ENCODE results near the gene STARD13. TPM values are rescaled to one million over a fixed set of nuclear protein-coding genes. Genes with fewer than 3 reads are reported as not detected.
A peak's percentile ranks its signal among the peaks of the same experiment; 100 is the strongest.

Gene STARD13
- total and polyA plus RNA-seq, 8 donors: 4.4 to 158 (median 44.0) TPM

DNA sequence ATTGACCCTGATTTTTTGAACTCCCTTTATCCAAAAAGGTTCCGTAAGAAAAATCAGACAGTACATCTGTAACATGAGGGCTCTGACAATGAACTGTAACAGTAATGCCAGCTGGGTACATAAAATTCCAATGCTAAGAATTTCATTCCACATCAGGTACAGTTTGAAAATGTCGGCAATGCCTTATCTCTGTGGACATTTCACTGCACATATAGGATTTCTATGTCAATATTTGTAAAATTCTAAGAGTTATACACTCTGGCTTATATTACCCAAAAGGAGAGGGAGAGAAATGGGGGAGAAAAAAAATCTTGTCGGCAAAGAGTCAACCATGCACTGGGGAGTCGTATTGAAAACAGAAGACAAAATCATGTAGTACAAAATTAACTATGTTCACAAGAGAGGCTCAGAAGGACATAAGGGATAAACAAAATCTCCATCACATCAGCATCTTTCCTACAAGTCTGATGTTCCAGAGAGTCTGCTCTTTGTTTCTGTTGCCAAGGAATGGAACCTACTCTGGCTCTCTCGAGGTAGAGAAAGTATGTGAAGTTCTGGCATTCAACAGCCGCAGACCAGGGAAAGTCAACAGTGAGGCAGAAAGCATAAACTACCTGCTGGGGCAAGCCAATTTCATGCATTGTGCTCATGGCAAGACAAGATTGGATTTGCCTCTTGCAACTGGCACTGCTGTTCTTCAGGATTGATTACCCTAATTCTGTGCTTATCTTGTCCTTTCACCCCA, 72.4 kb downstream of the STARD13 start:
- H3K4me1 ChIP-seq: peaks cover 27 to 67% (median 42%) of the 10 kb centered on the region in 4 donors
- intact Hi-C loops (cut with DNase I; ENCODE audit: low total_unique reads): no loop called here
- peak overlapping the region; percentile 32 to 74 (median 65) for H3K27ac ChIP-seq
- H3K36me3 ChIP-seq: no peaks in the 10 kb centered on the region
- H3K4me3 ChIP-seq: no peak overlapping the region
- TF ChIP-seq POLR2A (IDR thresholded peaks at IDR 0.05): no peak
- TF ChIP-seq POLR2AphosphoS5 (IDR thresholded peaks at IDR 0.05): no peak
- TF ChIP-seq EP300 (IDR thresholded peaks at IDR 0.05): no peak
- TF ChIP-seq, protein P1, sequence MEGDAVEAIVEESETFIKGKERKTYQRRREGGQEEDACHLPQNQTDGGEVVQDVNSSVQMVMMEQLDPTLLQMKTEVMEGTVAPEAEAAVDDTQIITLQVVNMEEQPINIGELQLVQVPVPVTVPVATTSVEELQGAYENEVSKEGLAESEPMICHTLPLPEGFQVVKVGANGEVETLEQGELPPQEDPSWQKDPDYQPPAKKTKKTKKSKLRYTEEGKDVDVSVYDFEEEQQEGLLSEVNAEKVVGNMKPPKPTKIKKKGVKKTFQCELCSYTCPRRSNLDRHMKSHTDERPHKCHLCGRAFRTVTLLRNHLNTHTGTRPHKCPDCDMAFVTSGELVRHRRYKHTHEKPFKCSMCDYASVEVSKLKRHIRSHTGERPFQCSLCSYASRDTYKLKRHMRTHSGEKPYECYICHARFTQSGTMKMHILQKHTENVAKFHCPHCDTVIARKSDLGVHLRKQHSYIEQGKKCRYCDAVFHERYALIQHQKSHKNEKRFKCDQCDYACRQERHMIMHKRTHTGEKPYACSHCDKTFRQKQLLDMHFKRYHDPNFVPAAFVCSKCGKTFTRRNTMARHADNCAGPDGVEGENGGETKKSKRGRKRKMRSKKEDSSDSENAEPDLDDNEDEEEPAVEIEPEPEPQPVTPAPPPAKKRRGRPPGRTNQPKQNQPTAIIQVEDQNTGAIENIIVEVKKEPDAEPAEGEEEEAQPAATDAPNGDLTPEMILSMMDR (IDR thresholded peaks at IDR 0.05): no peak
- no peaks in the 10 kb centered on the region for H3K9me3 ChIP-seq
- H3K27me3 ChIP-seq: no peaks in the 10 kb centered on the region
- WGBS, 5 donors: 29 to 52% (median 33%) methylated on average over 6 of the region's 6 CpGs
- DNase-seq: peak in 1 of 2 donors; percentile 49

DNA sequence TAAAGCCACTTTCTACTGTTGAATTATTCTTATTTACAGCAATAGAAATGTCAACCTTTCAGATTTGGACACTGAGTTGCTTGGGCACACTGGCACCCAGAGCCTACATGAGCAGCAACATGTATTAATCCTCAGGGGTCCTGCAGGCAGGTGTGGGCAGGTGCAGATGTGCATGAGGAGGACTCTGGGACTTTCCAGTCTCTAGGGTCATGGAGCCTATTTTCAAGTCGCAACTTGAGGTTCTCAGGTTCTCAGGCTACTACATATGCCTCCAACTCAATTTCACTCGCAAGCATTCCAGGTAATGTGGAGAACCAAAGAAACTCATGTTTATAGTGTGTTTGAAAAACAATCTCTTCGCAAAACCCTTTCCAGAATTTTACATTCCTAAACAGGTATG, 73.2 kb downstream of the STARD13 start:
- no peak for DNase-seq
- no peaks in the 10 kb centered on the region for H3K9me3 ChIP-seq
- no peak overlapping the region for H3K4me3 ChIP-seq
- H3K27ac ChIP-seq: peak overlapping the region in 2 of 5 donors; percentile 70 to 74
- H3K36me3 ChIP-seq: no peaks in the 10 kb centered on the region
- H3K27me3 ChIP-seq: no peaks in the 10 kb centered on the region
- TF ChIP-seq POLR2AphosphoS5 (IDR thresholded peaks at IDR 0.05) (no peak), POLR2A (IDR thresholded peaks at IDR 0.05) (no peak), EP300 (IDR thresholded peaks at IDR 0.05) (no peak)
- TF ChIP-seq, protein P1 (IDR thresholded peaks at IDR 0.05): no peak
- intact Hi-C loops (cut with DNase I; ENCODE audit: low total_unique reads): no loop called here
- 91 to 99% (median 96%) methylated on average over 3 of the region's 3 CpGs for WGBS, 5 donors
- peaks cover 35 to 67% (median 45%) of the 10 kb centered on the region in 4 donors for H3K4me1 ChIP-seq

DNA sequence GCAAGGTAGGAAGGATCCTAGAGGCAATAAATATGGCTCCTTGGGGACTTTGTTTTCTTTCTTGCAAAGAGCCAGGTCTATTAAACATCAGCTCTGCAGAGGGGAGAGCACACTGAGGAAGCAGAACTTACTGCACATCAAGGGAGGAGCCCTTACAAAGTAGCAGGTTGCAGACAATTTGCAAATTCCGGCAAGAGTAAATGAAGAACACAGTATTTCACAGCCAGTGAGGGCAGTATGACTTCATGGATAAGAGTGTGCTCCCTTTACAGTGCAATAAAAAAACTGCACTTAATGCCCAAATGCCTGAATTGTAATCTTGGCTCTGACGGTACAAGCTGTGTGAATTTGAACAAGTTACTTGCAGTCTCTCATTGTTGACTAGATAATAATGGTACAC, 75.5 kb downstream of the STARD13 start:
- Histone ChIP-seq H3K27ac (no peak overlapping the region), H3K36me3 (no peaks in the 10 kb centered on the region), H3K4me3 (no peak overlapping the region), H3K9me3 (no peaks in the 10 kb centered on the region), H3K27me3 (no peaks in the 10 kb centered on the region), H3K4me1 (peaks cover 51 to 74% (median 62%) of the 10 kb centered on the region in 4 donors)
- DNase-seq: no peak
- intact Hi-C loops (cut with DNase I; ENCODE audit: low total_unique reads): no loop called here
- 79 to 84% (median 80%) methylated on average over 2 of the region's 2 CpGs for WGBS, 5 donors
- no peak for TF ChIP-seq POLR2AphosphoS5 (IDR thresholded peaks at IDR 0.05)
- TF ChIP-seq, protein P1 (IDR thresholded peaks at IDR 0.05): no peak
- TF ChIP-seq EP300 (IDR thresholded peaks at IDR 0.05): no peak
- no peak for TF ChIP-seq POLR2A (IDR thresholded peaks at IDR 0.05)

DNA sequence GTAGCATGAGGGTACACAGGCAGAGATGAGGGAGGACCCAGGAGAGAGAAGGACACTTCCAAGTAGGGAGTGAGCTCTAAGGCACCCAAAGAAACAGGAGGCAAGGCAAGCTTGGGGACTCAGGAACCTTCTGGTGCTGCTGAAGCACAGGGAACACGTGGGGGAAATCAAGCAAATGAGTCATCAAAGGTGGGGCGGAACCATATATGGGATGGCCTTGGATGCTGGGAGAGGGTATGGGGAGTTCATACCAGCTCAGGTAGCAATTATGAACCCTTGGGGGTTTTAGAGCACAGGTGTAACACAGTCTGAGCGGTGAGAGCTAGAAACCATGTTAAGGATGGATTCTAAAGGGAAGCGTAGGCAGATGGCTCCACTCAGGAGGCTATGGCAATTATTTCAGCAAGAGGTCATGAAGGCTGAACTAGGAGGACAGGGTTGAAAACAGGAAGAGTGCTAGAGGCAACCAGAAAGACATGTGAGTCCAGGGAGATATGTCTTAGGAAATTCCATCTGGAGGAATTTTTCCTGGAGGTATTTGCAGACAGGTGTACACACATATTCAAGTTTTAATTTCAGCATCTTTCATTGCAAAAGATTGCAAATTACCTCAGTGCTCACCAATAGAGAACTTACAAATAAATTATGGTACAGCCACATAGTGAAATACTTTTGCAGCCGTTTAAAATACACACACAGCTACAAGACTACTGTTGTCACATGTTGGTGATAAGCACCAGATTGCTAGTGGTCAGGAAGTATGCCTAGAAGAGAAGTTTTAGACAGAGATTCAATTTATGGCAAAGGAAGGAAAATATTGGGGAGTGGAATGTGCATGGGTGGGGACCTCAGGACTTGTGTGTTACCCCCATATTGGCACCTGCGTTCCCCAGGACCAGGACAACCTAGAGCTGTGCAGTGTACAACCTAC, 77.0 kb downstream of the STARD13 start:
- DNase-seq: no peak
- intact Hi-C loops (cut with DNase I; ENCODE audit: low total_unique reads): no loop called here

More for the DNA sequence above, 77.0 kb downstream of the STARD13 start:
- 55 to 70% (median 67%) methylated on average over 6 of the region's 6 CpGs for WGBS, 5 donors
- no peaks in the 10 kb centered on the region for H3K9me3 ChIP-seq
- H3K36me3 ChIP-seq: no peaks in the 10 kb centered on the region
- H3K27me3 ChIP-seq: no peaks in the 10 kb centered on the region
- H3K4me3 ChIP-seq: no peak overlapping the region
- peak overlapping the region in 4 of 5 donors; percentile 57 to 83 (median 80) for H3K27ac ChIP-seq
- H3K4me1 ChIP-seq: peaks cover 36 to 68% (median 49%) of the 10 kb centered on the region in 4 donors
- TF ChIP-seq POLR2AphosphoS5 (IDR thresholded peaks at IDR 0.05): no peak
- TF ChIP-seq, protein P1 (IDR thresholded peaks at IDR 0.05): no peak
- no peak for TF ChIP-seq EP300 (IDR thresholded peaks at IDR 0.05)
- TF ChIP-seq POLR2A (IDR thresholded peaks at IDR 0.05): no peak

All from stomach (tissue), 9 donors.